ENCODE data around the gene POU6F2.

The POU6F2 gene

DNA sequence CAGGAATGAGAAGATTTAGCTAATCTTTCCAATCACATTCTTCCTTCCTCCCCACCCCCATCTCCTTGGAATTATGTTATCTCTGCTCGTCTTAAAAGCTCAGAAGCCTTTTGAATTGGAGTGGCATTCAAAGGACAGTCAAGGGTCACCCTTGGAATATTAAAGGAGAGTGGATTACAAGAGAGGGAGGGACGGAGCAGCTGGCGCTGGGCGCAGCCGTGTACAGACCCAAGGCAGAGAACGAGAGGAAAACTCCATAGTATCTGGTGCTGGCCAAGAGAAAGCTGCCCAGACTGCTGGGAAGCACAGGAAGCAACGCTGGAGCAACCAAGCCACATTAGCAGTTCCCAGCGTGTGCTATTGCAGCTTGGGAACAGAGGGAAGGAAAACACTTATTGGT, 95.7 kb downstream of the POU6F2 start:
- DNase-seq (ENCODE audit: low spot score), result no peak
- TF ChIP-seq, protein P1, sequence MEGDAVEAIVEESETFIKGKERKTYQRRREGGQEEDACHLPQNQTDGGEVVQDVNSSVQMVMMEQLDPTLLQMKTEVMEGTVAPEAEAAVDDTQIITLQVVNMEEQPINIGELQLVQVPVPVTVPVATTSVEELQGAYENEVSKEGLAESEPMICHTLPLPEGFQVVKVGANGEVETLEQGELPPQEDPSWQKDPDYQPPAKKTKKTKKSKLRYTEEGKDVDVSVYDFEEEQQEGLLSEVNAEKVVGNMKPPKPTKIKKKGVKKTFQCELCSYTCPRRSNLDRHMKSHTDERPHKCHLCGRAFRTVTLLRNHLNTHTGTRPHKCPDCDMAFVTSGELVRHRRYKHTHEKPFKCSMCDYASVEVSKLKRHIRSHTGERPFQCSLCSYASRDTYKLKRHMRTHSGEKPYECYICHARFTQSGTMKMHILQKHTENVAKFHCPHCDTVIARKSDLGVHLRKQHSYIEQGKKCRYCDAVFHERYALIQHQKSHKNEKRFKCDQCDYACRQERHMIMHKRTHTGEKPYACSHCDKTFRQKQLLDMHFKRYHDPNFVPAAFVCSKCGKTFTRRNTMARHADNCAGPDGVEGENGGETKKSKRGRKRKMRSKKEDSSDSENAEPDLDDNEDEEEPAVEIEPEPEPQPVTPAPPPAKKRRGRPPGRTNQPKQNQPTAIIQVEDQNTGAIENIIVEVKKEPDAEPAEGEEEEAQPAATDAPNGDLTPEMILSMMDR (IDR thresholded peaks at IDR 0.05; ENCODE audit: extremely low read depth, insufficient read depth, missing control alignments), result no peak
- in situ Hi-C loops (cut with MboI; ENCODE audit: low pct_unique_long_range_greater_than_20kb, low sequenced_read_pairs, unreplicated experiment), result no loop called here

DNA sequence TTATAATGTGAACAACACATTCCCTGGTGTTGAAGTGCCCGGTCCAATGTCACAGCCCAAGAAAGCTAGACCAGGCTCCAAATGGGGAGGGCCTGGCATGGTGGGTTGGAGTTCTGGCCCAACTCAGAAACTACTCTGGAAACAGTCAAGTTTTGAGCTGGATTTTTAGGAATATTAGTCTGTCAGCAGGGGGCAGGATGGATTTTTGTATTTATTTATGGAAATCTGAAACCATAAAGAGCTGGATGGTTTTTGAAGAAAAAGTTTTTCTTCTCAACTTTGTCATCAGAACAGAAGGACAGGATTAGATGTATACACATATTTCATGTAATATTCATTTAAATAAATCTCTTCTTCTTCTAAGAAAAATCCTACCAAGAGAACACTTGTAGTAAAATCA, 97.5 kb downstream of the POU6F2 start:
- DNase-seq (ENCODE audit: low spot score), result no peak
- TF ChIP-seq, protein P1 (IDR thresholded peaks at IDR 0.05; ENCODE audit: extremely low read depth, insufficient read depth, missing control alignments), result no peak
- in situ Hi-C loops (cut with MboI; ENCODE audit: low pct_unique_long_range_greater_than_20kb, low sequenced_read_pairs, unreplicated experiment), result no loop called here

DNA sequence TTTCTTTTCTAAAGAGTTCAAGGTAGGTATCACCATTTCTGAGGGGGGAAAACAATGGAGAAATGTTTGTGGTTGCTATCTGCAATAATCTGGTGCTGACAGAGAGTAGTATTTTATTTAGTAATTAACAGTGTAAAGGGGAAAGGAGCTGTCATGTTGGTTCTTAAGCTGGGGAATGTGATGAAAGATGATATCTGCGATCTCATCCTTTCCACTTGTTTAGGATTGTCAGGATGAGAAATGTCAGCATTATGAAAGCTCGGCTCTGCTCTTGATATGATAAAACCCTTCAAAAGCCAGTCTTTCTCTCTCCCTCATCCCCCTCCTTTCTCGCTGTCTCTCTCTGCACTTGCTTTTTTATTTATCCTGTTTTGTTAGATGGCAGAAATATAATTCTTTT, 106.1 kb downstream of the POU6F2 start:
- DNase-seq (ENCODE audit: low spot score), result no peak
- TF ChIP-seq, protein P1 (IDR thresholded peaks at IDR 0.05; ENCODE audit: extremely low read depth, insufficient read depth, missing control alignments), result no peak
- in situ Hi-C loops (cut with MboI; ENCODE audit: low pct_unique_long_range_greater_than_20kb, low sequenced_read_pairs, unreplicated experiment), result no loop called here

DNA sequence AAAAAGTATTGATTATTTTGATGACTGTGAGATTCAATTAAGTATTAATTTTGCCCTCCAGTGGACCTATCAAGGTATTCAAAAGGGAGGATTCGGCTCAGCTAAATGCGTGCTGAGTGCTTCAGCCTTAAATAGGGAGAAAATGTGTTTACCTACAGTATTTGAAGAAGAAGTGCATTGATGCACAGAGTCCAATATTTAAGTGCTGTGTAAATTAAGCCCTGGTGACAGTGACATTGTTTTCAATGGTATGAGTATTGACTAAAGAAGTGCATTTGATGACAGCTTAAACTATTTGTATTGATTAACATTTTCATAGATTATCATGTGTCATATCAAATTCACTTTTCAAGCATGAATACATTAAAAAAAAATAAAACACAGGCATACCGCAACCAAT, 106.6 kb downstream of the POU6F2 start:
- DNase-seq (ENCODE audit: low spot score), result no peak
- TF ChIP-seq, protein P1 (IDR thresholded peaks at IDR 0.05; ENCODE audit: extremely low read depth, insufficient read depth, missing control alignments), result no peak
- in situ Hi-C loops (cut with MboI; ENCODE audit: low pct_unique_long_range_greater_than_20kb, low sequenced_read_pairs, unreplicated experiment), result no loop called here

DNA sequence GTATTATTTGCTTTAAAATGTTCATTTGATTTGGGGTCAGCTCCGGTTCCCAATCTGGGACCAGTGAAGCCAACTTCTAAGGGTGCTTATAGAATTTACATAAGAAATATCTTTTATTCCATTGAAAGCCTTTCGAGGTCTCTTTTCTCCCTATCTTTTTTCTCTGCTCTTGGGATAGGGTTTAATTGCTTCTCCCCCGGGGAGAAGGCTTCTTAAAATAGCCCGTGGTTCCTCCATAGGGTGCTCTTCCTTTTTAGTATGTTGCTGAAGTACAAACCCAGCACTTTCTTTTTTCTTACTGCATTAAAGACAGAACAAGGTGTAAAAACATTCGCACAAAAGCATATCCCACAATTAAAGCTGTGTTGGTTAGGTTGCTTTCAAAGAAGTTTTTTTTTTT, 107.5 kb downstream of the POU6F2 start:
- no peak for DNase-seq (ENCODE audit: low spot score)
- TF ChIP-seq, protein P1 (IDR thresholded peaks at IDR 0.05; ENCODE audit: extremely low read depth, insufficient read depth, missing control alignments), result no peak
- in situ Hi-C loops (cut with MboI; ENCODE audit: low pct_unique_long_range_greater_than_20kb, low sequenced_read_pairs, unreplicated experiment), result no loop called here

DNA sequence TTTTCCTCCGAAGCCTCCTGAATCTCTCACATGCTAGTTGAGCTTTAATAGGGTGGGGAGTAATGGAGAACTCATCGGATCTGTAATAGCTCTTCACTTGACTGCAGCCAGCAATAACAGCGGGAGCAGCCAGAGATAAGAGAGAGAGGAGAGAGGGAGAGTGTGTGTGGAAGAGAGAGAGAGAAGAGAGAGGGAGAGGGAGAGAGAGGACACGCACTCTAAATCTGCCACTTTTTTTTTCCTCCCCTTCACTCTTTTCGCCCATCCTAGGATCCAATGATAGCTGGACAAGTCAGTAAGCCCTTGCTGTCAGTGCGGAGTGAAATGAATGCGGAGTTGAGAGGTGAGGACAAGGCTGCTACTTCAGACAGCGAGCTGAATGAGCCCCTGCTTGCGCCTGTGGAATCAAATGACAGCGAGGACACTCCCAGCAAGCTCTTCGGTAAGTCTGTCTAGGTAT, 107.9 kb downstream of the POU6F2 start:
- DNase-seq (ENCODE audit: low spot score), result no peak
- in situ Hi-C loops (cut with MboI; ENCODE audit: low pct_unique_long_range_greater_than_20kb, low sequenced_read_pairs, unreplicated experiment), result no loop called here
- TF ChIP-seq, protein P1 (IDR thresholded peaks at IDR 0.05; ENCODE audit: extremely low read depth, insufficient read depth, missing control alignments), result no peak
